ENCODE data around the gene SGCE.

GRCh38 chr7:94559972-94560371 is 96.0 kb downstream of the SGCE start:
- TF ChIP-seq CTCF (conservative IDR thresholded peaks at IDR 0.05 in 1 of 2, IDR thresholded peaks at IDR 0.05 in 1 of 2; ENCODE audit: extremely low read depth in 1 of 2, insufficient read depth in 1 of 2, low read depth in 1 of 2, low read length in 2 of 2) (no peak), EZH2 (IDR thresholded peaks at IDR 0.05; ENCODE audit: borderline replicate concordance, low read length) (no peak)

All from mammary epithelial cell (primary cell).